ENCODE data around the gene CASD1.
A peak's percentile ranks its signal among the peaks of the same experiment; 100 is the strongest.

CASD1 gene

DNA sequence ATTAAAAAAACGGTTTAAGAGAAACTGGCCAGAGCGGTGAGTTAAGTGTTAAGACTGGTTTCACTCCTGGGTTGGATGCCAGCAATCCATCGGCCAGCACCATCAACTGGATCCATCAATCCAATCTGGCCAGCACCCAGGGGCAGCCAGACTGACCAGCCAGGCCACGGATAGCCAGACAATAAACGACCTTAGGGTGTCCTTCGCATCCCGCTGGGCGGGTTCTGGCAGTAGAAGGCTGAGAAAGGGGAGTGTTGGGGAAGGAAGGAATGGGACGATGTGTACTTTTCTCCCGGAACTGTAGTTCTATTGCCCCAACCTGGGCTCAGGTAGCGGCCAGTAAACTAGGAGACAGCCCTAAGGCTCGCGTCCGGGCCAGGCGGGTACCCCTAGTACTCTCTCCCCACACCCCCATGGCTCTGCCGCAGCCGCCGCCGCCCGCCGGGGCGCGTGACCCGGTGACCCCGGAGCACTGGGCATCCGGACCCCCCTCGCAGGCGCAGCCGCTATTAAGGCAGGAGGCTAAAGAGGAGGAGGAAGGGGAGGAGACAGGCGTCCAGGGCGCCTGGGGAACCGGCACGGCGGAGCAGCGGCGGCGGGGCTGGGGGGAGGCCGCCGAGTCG lies at the start of gene CASD1:
CASD1 (plus strand) TSS at position 546 of the 623 bp plus-strand sequence. CDS start 276 bp downstream, outside the sequence.
- peak; percentile 68 for DNase-seq

DNA sequence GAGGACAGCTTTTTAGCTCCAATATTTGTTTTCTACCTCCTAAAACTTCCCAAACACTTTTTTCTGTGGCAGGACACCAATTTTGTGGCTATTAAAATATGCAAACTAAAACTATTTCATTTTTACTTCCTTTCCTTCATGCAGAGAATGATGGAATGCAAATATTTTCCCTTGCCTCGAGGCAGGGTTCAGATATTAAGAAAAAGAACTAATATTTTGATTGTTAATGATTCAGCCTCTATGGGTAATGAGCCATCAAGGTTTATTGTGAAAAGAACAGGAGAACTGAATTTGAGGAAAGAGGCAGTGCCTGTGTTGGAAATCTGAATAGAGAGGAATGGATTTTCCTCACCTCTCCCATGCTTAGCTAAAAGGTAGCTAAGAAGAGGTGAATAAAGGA lies 43.1 kb upstream of the CASD1 start:
- no peak for DNase-seq

DNA sequence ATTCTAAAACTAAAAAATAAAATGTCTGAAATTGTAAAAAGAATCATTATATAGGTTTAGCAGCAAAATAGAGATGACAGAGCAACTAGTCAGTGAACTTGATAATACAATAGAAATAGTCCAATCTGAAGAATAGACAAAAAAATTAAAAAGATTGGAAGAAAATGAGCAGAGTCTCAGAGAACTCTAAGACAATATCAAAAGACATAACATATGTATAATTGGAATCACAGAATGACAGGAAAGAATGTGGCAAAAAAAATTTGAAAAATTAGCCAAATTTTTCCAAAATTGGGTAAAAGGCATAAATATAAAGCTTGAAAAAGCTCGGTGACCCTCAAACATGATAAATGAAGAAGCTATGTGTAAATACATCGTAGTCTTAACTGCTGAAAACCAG lies 38.0 kb upstream of the CASD1 start:
- no peak for DNase-seq

DNA sequence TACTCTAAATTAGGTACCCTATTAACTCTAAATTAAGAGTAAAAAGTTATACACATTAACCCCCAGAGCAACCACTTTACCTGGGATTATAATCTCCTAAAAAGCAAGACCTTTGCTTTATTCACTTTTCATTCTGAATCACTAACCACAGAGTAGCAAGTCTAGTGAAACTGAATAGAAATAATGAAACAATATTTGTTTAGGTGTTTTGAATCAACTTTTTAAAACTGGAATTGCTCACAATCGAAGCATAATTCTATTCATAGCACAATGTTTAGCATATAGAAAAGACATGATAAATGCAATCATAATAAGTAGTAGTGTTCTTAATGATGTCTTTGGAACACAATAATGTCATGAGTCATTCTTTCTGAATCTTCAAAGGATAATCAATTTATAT lies 37.0 kb upstream of the CASD1 start:
- DNase-seq, result no peak

DNA sequence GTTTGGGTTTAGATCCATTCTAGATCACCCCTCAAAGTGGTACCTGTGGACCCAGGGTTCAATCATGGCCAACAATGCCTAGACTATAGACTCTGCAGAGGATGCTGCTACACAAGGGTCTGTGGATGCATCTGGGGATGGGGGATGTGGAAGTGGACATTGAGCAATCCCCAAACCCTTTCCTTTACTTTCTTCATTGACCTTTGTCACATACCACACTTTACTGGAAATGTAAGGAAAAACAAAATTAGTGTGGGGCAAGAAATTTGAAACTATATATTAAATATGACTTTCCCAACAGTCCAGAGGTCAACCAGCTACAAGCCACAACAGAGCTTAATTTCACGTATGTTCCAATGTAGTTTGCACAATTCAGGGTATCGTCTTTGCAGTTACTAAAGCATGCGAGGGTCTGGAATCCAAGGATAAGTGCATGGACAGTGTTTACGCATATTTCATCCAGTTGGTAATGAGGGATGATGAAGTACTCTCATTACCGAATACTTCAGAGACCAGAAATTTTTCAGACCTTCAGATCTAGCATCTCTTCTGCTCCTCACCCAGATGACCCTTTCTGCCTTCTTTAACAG lies 33.3 kb upstream of the CASD1 start:
- DNase-seq, result no peak

DNA sequence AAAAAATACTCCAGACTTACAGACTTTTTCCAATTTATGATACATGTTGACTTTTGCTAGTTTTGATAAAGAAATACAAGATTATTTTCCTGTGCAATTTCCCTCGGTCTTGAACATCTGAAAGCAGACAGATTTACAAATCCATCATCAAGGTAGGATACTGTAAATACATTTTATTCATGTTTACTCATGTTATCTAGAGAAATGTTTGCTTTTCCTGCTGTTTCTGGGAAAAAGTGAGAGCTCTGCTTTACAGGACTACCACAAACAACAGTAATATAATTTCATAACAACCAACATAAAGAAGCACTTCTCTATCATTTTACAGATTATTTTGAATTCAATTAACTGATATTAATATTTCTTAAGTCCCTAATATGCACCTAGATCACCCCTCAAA lies 31.7 kb upstream of the CASD1 start:
- no peak for DNase-seq

DNA sequence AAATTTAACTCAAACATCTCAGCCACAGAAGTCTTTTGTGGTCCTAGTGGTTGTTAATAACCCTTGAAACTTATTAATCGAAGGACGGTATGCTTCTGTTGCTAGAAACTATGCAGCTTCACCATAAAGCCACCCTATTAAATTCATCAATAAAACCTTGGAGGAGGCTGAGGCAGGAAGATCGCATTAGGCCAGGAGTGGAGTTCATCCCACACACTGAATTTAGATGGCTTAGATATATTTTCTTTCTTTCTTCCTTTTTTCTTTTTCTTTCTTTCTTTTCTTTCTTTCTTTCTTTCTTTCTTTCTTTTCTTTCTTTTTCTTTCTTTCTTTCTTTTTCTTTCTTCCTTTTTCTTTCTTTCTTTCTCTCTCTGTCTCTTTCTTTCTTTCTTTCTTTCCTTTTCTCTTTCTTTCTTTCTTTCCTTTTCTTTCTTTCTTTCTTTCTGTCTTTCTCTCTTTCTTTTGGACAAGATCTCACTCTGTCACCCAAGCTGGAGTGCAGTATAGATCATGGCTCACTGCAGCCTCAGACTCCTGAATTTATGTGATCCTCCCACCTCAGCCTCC lies 30.9 kb upstream of the CASD1 start:
- no peak for DNase-seq

DNA sequence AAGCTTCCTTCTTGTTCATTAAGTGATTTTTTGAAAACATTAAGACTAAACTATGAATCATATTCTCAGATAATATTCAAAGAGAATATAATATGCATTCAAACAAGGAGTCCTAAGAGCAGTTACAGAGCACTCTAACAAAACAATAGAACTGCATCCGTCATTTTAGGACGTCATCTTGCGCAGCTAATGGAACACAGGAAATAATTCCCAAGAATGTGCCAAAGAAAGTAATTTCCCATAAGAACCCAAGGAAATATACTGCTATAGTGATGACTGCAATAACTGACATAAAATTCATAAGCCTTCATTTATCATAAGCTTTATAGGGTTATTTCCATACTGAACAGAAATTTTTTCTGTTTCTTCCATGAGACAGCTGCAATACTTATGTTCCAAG lies 28.3 kb upstream of the CASD1 start:
- DNase-seq, result no peak

DNA sequence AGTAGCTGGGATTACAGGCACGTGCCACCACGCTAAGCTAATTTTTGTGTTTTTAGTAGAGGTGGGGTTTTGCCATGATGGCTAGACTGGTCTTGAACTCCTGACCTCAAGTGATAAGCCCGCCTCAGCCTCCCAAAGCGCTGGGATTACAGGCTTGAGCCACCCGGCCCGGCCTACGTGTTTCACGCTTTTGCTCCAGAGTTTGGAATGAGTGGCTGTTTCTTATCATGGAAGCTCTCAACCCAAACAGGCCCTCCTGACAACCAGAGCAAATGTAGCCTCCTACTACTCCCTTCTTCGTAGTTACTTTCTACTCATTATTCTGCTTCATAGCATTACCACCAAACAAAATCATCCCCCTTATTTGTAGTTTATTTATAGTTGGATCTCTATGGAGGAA lies 26.8 kb upstream of the CASD1 start:
- no peak for DNase-seq

DNA sequence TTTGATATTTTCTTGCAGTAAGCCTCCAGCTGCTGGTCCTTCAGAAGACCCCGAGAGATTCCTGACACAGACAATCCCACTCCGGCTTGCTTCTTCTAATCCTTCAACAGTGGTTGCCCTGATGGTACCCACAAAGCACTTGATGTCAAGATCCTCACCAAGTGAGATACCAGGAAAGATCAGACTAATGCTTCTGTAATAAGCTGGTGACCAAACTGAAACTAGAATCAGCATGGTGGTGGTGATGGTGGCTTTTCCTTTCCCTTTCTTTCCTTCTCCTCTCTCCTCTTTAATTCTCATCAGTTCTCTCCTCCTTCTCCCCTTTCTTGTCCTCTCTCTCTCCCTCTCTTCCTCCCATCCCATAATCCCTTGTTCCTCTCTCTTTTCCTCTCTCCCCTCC lies 25.8 kb upstream of the CASD1 start:
- no peak for DNase-seq

DNA sequence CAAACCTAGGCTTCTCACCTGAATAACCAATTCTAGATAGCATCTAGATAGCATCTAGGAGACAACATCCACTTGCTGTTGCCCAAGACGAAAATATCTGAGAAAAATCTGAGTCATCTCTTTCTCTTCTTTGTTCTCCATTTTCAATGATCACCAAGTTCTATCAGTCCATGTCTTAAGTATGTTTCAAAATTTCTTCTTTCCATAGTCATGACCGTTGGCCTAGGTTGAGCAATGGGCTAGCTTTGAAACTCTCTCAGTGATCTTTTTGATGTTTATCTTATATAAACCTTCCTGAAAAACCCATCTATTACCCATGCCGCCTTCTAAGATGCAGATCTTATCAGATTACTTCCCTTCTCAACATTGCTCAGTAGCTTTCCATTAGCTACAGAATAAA lies 23.4 kb upstream of the CASD1 start:
- no peak for DNase-seq

DNA sequence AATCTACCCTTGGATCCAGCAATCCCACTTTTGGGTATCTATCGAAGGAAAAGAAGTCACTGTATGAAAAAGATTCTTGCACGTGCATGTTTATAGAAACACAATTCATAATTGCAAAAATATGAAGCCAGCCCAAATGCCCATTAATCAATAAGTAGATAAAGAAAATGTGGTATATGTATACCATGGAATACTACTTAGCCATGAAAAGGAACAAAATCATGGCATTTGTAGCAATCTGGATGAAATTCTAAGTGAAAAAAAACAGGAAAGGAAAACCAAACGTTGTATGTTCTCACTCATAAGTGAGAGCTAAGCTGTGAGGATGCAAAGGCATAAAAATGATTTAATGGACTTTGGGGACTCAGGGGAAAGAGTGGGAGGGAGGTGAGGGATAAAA lies 18.2 kb upstream of the CASD1 start:
- no peak for DNase-seq

DNA sequence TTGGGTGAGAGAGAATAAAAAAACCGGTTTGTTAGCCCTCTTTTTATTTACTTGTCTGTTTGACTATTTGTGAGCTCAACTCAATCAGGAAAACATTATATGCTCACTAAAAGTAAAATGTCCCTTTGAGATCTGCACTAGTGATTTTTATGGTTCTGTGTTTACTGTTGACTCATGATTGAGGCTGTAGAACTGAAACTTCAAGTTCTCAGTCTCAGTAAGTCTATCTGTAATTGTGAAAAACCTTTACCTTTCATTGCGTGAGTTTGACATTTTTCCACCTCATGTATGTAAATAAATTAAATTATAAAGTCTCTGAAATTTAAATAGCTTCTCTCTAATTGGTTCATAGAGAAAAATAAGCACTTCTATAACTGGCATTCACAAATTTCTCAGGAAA lies 17.0 kb upstream of the CASD1 start:
- no peak for DNase-seq

DNA sequence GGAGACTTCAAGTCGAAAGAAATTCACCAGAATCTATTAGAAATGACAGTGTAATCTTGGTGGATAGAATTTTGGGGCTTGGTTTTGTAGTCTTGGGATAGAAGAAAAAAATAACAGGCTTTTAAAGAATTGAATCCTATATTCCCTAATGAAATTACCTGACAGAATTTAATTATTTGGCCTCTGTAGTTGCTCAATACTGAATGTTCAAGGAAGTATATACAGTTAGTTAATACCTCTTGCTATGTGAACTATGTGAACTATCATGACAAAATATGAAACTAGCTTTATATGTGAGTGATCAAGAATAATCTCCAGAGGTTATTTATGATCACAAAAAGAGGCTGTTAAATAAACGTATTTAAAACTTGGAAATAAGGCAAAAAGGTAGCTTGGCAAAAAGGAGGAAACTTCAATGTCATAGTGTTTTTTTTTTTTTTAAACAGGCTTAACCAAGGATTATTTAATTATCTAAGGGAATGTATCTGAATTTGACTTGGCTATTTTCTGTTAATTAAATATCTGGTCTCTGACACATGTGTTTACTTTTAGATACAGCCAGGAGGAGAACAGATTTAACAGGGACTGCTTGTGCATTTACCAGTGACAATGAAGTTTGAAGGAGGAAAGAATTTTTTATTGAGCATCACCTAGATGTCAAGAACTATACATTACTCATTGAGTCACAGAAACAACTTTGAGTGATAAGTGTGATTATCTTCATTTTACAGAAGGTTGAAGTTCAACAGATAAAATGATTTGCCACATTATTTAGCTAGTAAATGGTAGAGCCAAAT lies 11.5 kb upstream of the CASD1 start:
- no peak for DNase-seq

DNA sequence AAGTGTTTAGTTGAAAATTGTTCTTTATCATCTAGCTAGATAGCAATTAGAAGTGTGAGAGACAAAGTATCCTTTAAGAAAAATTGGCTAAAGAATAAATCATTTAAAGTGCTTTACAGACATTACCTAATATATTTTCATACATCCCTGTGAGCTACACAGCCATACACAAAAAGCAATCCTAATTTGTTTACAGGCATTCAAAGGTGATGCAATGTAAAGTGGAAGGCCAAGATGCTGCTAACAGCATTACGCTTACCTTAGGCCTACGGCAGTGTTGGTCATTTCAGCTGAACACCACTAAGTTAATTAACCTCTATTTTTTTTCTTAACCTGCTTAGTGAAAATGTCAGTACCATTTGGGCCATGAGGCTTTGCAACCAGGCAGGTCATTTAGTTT lies 10.7 kb upstream of the CASD1 start:
- no peak for DNase-seq

DNA sequence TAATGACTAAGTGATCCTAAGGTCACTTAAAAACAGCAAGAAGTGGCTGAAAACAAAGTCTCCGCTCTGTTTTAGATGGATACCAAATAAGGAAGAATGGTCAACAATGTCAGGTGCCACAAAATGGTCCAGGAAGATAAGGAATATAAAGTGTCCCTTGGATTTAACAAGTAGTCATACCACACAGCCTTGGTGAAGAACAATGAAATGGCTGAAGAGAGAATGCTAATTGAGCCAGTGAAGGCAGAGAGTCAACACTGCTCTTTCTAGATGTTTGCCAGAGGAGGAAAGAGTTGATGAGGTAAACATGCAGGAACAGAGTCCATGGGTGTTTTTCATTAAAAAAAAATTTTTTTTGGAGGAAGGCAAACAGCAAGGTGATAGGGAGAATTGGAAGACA lies 2.1 kb upstream of the CASD1 start:
- DNase-seq, result no peak

DNA sequence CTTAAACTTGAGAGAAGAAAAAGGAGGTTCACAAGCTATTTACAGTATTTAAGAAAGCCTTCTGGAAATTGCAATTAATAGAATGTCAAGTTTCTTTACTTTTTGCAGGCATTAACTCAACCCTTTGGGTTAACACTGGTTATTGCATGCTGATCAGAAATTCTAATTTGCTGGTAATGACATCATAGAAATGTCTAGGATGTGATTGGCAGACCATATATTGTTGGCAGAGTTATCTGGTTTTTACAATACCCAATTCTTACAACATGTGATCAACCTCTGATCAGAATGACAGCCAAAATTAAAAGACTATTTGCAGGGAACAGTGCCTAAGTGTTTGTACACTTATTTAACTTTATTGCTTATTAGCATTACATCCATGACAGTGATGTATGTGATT lies 1.6 kb upstream of the CASD1 start:
- DNase-seq, result no peak

DNA sequence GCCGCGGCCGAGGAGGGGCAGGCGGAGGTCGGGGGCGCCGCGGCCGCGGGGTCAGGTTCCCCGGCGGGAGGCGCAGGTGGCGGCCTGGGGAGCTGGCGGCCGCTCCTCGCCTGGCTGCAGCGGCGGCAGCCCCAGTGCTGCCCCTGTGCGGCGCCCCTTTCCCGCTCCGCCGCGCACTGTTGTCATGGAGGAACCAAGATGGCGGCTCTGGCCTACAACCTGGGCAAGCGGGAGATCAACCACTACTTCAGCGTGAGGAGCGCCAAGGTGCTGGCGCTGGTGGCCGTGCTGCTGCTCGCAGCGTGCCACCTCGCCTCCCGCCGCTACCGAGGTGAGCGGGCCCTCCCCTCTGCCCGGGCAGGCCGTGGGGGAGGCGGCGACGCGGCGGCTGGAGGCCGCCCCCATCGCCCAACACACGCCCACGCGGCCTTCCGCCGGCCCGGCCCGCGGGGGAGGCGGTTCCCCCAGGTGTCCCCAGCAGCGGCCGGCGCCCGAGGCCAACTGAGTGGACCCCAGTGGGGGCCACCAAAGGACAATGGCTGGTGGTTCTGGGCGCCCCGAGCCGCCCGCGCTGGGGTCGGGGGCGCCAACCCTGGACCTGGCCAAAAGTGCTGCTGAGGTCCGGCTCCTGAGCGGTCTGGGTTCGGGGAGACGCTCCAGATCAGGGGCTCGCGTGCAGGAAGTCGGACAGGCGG lies 425 bp downstream of the CASD1 start:
- DNase-seq, result peak; percentile 68

DNA sequence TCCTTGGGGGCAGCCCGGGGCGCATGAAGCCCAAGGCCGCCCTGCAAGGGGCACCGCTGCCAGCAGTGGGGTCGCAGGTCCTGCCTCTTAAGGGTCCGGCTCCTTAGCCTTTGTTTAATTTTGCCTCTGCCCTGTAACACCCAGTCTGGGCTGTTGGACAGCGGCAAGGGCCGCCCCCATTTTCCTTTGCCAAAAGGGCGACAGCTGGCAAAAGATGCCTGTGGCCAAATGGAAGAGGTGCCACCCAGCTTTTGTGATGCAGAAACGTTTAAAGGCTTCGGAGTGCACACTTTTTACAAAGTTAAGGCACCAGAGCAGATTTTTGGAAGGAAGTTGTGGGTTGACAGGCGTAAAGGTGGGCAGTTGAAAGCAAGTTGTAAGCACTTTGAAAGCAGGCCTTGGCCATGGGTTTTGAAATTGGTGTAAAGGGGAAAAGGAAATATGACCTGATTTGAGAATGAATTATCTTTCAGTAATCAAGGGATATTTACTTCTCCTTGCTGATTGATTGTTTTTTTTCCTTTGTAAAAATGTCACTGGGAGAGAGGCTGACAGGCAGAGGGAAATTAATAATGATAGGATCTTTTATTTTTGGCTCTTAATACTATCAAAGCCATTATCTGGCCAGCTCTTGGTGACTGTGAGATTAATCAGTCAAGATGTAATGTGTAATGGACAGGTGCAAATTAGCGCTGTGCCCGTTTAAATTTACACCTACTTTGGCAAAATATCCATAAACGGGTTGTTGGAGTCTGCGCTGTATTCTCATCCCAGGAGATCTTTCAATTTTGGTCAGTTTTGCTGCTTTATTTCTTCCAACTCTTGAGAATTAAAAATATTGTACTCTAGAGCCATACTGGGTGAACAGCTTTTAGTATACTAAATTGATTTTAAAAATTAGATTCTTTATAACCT lies 1.2 kb downstream of the CASD1 start:
- DNase-seq, result peak; percentile 34

DNA sequence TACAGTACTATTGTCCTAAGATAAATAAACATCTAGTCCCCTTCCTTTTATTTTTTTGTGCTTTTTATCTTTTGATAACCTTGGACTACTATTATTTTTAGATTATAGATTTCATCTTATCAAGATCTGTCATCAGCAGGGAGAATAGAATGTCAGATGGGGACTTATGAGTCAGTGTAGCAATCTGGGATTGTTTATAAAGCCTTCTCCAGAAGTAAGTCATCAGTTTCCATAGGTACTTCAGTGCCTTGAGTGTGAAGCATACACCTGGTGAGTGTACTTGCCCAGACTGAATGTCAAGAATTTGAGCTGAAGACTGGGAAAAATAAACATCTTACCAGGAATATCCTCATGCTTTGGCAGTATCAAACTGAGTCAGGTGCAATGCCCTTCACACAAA lies 2.1 kb downstream of the CASD1 start:
- no peak for DNase-seq

DNA sequence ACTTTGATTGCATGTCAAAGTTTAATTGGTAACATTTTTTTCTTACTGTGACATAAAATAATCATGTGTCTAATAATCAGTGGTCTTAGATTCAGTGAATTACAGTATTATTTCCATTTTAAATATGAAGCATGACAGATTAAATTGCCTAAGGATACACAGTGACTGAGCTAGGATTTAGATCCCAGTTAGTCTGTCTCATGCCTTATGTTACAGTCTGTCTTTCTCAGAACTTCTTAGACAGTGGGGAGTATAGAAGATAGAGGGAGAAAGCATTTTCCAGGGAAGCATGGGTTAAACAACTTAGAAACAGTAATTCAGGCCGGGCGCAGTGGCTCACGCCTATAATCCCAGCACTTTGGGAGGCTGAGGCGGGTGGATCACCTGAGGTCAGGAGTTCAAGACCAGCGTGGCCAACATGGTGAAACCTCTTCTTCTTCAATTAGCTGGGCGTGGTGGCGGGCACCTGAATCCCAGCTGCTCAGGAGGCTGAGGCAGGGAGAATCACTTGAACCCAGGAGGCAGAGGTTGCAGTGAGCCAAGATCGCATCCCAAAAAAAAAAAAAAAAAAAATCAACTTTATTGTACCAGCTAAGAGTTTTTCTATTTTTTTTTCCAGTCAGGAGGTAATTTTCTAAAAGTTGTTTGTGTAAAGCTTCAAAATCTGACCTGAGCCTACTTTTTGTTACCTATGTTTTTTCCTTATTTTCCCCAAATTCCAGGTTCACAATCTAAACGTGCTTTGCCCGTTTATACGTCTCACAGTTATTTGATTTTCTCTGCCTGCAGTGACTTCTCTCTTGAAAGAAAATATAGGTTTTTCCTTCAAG lies 3.3 kb downstream of the CASD1 start:
- no peak for DNase-seq

DNA sequence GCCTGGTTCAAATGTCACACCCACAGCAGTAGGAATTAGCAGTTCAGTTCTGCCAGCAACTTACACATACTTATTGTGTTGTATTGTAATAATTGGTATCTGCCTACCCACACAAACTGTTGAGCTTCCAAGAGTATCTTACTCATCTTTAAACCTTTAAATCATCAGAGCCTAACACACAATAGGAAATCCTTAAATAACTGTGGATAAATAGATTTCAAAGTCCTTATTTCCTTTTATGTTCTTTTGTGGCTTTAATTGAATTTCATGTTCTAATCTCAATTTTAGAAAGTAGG lies 3.9 kb downstream of the CASD1 start:
- DNase-seq, result no peak

All from activated naive CD4-positive, alpha-beta T cell treated with Interleukin-2 at 50 U/mL for 16 hours (primary cell).